ENCODE results near the gene BCAM.
"Not testable (repeated sequence)": the region's sequence is repeated elsewhere in the genome, so short reads cannot be mapped to it uniquely, and the experiment has no call there.

BCAM gene

GRCh38 chr19:44851427-44851826 is 42.5 kb downstream of the BCAM start:
- Histone ChIP-seq H3K27me3 (no peaks in the 10 kb centered on the region), H3K4me3 (no peak overlapping the region), H3K4me1 (peaks cover 0 to 45% (median 24%) of the 10 kb centered on the region in 4 donors), H3K9me3 (no peaks in the 10 kb centered on the region), H3K36me3 (peaks cover 0 to 16% (median 0%) of the 10 kb centered on the region in 3 donors), H3K27ac (no peak overlapping the region)
- DNase-seq = no peak
- intact Hi-C loops (cut with DNase I; ENCODE audit: low total_unique reads) = no loop called here
- TF ChIP-seq CTCF (IDR thresholded peaks at IDR 0.05) = no peak

GRCh38 chr19:44855606-44856005 is 46.7 kb downstream of the BCAM start:
- Histone ChIP-seq H3K4me1 (peaks cover 0 to 19% (median 2%) of the 10 kb centered on the region in 4 donors), H3K36me3 (peaks cover 0 to 20% (median 10%) of the 10 kb centered on the region in 3 donors), H3K27me3 (no peaks in the 10 kb centered on the region), H3K27ac (no peak overlapping the region), H3K9me3 (no peaks in the 10 kb centered on the region), H3K4me3 (no peak overlapping the region)
- intact Hi-C loops (cut with DNase I; ENCODE audit: low total_unique reads) = no loop called here
- no peak for TF ChIP-seq CTCF (IDR thresholded peaks at IDR 0.05)
- no peak for DNase-seq

GRCh38 chr19:44856421-44857083 is 47.6 kb downstream of the BCAM start:
- intact Hi-C loops (cut with DNase I; ENCODE audit: low total_unique reads) = no loop called here
- H3K27ac ChIP-seq = no peak overlapping the region

GRCh38 chr19:44857837-44858236 is 48.9 kb downstream of the BCAM start:
- Histone ChIP-seq H3K27me3 (no peaks in the 10 kb centered on the region), H3K36me3 (peaks cover 0 to 16% (median 11%) of the 10 kb centered on the region in 3 donors), H3K4me1 (peaks cover 0 to 7% (median 2%) of the 10 kb centered on the region in 4 donors), H3K4me3 (no peak overlapping the region), H3K27ac (no peak overlapping the region), H3K9me3 (no peaks in the 10 kb centered on the region)
- intact Hi-C loops (cut with DNase I; ENCODE audit: low total_unique reads) = no loop called here
- DNase-seq = no peak
- no peak for TF ChIP-seq CTCF (IDR thresholded peaks at IDR 0.05)

More at GRCh38 chr19:44856421-44857083, 47.6 kb downstream of the BCAM start:
- H3K36me3 ChIP-seq = peaks cover 0 to 15% (median 11%) of the 10 kb centered on the region in 3 donors
- H3K9me3 ChIP-seq = no peaks in the 10 kb centered on the region
- H3K27me3 ChIP-seq = no peaks in the 10 kb centered on the region
- peak in 1 of 2 donors; percentile 36 for DNase-seq
- TF ChIP-seq CTCF (IDR thresholded peaks at IDR 0.05) = no peak
- no peak overlapping the region for H3K4me3 ChIP-seq
- peaks cover 0 to 10% (median 2%) of the 10 kb centered on the region in 4 donors for H3K4me1 ChIP-seq

- H3K4me1 ChIP-seq; H3K27ac ChIP-seq; intact Hi-C loops (cut with DNase I; ENCODE audit: low total_unique reads); H3K9me3 ChIP-seq; H3K27me3 ChIP-seq; H3K4me3 ChIP-seq; DNase-seq: not testable (repeated sequence)
- H3K36me3 ChIP-seq = peaks cover 10 to 29% (median 23%) of the 10 kb centered on the region in 3 donors
Observed at GRCh38 chr19:44861576-44861975, 52.7 kb downstream of the BCAM start.

- Histone ChIP-seq H3K9me3 (no peaks in the 10 kb centered on the region), H3K4me3 (no peak overlapping the region), H3K27me3 (no peaks in the 10 kb centered on the region), H3K27ac (no peak overlapping the region), H3K36me3 (peaks cover 23 to 44% (median 30%) of the 10 kb centered on the region in 3 donors), H3K4me1 (no peaks in the 10 kb centered on the region)
- intact Hi-C loops (cut with DNase I; ENCODE audit: low total_unique reads) = no loop called here
- no peak for TF ChIP-seq CTCF (IDR thresholded peaks at IDR 0.05)
- DNase-seq = no peak
Observed at GRCh38 chr19:44863990-44864389, 55.1 kb downstream of the BCAM start.
